Right cardiac atrium (tissue), 5 donors: Measurements from ENCODE around the gene CEACAM6. TPM values are rescaled to one million over a fixed set of nuclear protein-coding genes. Genes with fewer than 3 reads are reported as not detected.
"Not testable (repeated sequence)": the region's sequence is repeated elsewhere in the genome, so short reads cannot be mapped to it uniquely, and the experiment has no call there.

Experiments
- ATAC-seq, 2 donors: fragments of 200-7000 bp; cut with Tn5 transposase; one replicate each; pipeline versions ENCODE4 v1.8.0 to v1.9.1; 2020; ENCODE audit warnings: moderate library complexity in 2 of 2, mild to moderate bottlenecking in 1 of 2
- DNase-seq, 3 donors: peaks; one replicate each; pipeline ENCODE4 v3.0.0-alpha.2; 2020
- H3K27ac ChIP-seq: one replicate; pipeline ENCODE4 v1.5.1; 2013; ENCODE audit warnings: mild to moderate bottlenecking, low read length, control low read depth, moderate library complexity
- H3K27me3 ChIP-seq: one replicate; pipeline ENCODE4 v1.6.1; 2013; ENCODE audit not compliant: control insufficient read depth, insufficient read depth
- H3K4me1 ChIP-seq: one replicate; pipeline ENCODE4 v1.6.1; 2013; ENCODE audit warnings: low read length; ENCODE audit not compliant: control insufficient read depth, insufficient read depth
- H3K4me3 ChIP-seq: one replicate; pipeline ENCODE4 v1.5.1; 2013; ENCODE audit warnings: low read length, control low read depth
- H3K9me3 ChIP-seq: one replicate; pipeline ENCODE4 v1.6.1; 2013; ENCODE audit warnings: low read length; ENCODE audit not compliant: control insufficient read depth
- WGBS: extraction: QIAGEN DNeasy Blood & Tissue Kit; methylation state at CpG from one replicate; pipeline ENCODE4 v1.1.7; 2013; 5-methylcytosine and 5-hydroxymethylcytosine counted together
- intact Hi-C, 4 donors: fragments of 100-400 bp; cut with DNase I; formaldehyde crosslinking; loops; one replicate each; pipeline versions ENCODE4 v1.11.0 to v1.14.0; 2022 to 2023
- polyA plus RNA-seq: library from polyadenylated mRNA; stranded (reverse); fragments of 200-250 nt; gene quantifications from one replicate; pipeline ENCODE4 v1.2.3, GENCODE V29; 2013
- total RNA-seq, 4 donors: library from RNA; stranded (reverse); fragmentation: NEBNext Ultra II Directional; extraction: Animal tissue kit (Norgen Biotek cat#: 25700); gene quantifications; one replicate each; pipeline ENCODE4 v1.2.1, GENCODE V29; 2021
- donor health status: healthy with polysubstance abuse.
- donor health status: DM: no; HTN: yes; CAD: no.
- donor health status: DM: no; HTN: no; CAD: no.
- donor health status: DM: no; HTN: yes; CAD: no; lungs with severe emphysema.
- donor health status: DM: yes; HTN: yes; CAD: no.

The CEACAM6 gene
- total and polyA plus RNA-seq, 5 donors = 0.36 TPM; not detected in 4

DNA sequence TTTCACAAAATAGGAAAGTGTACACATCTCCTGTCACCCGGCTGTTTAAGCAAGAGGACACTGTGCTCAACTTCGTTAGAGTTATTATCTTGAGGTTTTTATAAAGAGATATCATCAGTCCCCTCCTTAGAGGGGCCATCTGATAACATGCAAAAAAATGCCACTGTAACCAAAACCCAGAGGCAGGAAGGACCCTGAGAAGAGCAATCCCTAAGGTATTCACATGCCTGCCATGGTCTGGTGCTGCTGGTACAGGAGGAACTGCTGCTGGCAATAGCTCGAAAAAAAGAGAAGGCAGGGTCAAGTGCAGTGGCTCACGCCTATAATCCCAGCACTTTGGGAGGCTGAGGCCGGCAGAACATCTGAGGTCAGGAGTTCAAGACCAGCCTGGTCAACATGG is 28.3 kb downstream of the CEACAM6 start:
- intact Hi-C loops = no loop called here
- H3K9me3 ChIP-seq = no peaks in the 10 kb centered on the region
- H3K4me3 ChIP-seq = no peak overlapping the region
- WGBS = 48% methylated on average over 5 of the region's 5 CpGs
- H3K27me3 ChIP-seq = no peaks in the 10 kb centered on the region
- H3K27ac ChIP-seq = no peak overlapping the region
- DNase-seq = no peak
- no peak for ATAC-seq
- no peaks in the 10 kb centered on the region for H3K4me1 ChIP-seq

DNA sequence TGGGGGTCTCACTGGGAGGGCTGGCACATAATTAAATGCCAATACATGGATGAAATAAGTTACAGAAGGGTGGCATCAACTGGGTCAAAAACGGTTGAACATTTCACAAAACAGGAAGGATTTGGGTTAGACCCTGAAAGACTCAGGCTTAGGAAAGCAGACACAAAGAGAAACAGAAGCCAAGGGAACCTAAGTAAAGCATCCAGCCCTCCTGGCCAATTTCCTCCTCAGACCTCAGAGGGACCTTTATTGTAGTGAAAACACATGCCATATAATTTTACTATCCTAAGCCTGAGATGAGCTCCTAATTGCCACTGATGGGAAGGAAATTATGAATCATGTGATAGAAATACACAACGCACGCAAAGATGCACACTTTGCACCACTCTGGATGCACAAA is 29.0 kb downstream of the CEACAM6 start:
- ATAC-seq (no peak), DNase-seq (no peak)
- H3K27me3 ChIP-seq = no peaks in the 10 kb centered on the region
- intact Hi-C loops = no loop called here
- H3K27ac ChIP-seq = no peak overlapping the region
- no peaks in the 10 kb centered on the region for H3K9me3 ChIP-seq
- H3K4me1 ChIP-seq = no peaks in the 10 kb centered on the region
- WGBS = 54% methylated on average over 3 of the region's 3 CpGs
- no peak overlapping the region for H3K4me3 ChIP-seq

DNA sequence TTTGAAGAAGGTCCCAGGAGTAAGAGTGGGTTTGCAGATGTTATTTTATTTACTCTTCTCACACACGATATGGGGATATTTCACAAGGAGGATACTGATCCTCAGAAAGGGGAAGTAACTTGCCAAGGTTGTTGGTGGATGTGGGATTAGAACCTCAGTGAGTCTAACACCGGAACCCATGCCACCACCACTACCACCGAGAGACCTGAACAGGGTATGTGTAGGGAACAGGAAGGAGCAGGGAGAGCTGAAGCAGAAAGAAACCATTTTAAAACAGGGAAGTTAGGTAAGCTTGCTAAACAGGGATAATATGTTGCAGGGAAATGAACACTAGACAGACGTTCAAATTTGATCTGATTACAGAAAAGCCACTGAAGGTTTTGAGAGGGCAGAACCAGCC is 29.4 kb downstream of the CEACAM6 start:
- DNase-seq (no peak), ATAC-seq (no peak)
- H3K9me3 ChIP-seq = no peaks in the 10 kb centered on the region
- H3K4me1 ChIP-seq = no peaks in the 10 kb centered on the region
- no peak overlapping the region for H3K4me3 ChIP-seq
- intact Hi-C loops = no loop called here
- no peaks in the 10 kb centered on the region for H3K27me3 ChIP-seq
- no peak overlapping the region for H3K27ac ChIP-seq
- WGBS = 47% methylated on average over 4 of the region's 4 CpGs

DNA sequence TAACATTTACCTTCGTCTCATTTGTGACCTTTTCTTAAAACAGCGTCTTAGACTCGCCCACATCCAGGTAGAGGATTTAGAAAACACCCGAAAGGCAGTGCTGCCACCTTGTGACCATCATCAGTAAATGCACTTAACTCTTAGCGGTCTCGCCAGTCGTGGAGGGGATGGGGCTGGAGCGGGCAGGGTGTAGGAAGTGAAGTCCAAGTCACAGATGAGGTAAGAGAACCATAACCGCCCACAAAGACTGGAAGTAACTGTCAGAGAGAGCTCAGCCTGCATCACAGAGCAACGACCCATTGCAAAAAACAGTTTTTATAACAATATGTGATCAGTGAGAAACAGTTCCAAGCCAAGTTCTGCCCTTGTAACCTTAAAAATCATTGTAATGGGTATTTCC is 30.3 kb downstream of the CEACAM6 start:
- intact Hi-C loops = no loop called here
- H3K4me1 ChIP-seq = no peaks in the 10 kb centered on the region
- ATAC-seq (peak; percentile 63 to 65), DNase-seq (peak in 2 of 3 donors; percentile 41 to 67)
- WGBS = under 1% methylated on average over 10 of the region's 10 CpGs
- peaks cover 2% of the 10 kb centered on the region for H3K27me3 ChIP-seq
- H3K4me3 ChIP-seq = no peak overlapping the region
- no peaks in the 10 kb centered on the region for H3K9me3 ChIP-seq
- no peak overlapping the region for H3K27ac ChIP-seq

DNA sequence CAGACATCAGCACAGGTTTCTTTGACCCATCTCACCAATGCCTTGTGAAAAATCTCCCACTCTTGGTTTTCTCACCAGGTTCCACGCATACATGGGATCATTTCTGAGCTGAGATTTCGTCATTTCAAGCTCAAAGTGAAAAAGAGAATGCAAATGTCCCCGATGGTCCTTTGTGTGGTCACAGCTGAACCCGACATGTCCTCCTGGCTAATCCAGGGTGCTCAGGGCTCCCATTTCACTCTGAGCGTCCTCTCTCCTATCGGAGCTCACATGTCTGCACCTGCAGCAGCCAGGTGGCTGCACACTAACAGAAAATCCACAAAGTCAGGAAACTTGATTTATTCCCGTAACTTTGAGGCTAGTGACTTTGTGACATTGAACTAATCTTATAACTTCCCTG is 31.7 kb downstream of the CEACAM6 start:
- no peak for ATAC-seq
- no peak for DNase-seq
- Histone ChIP-seq H3K27ac (no peak overlapping the region), H3K27me3 (peaks cover 2% of the 10 kb centered on the region), H3K4me3 (no peak overlapping the region), H3K4me1 (no peaks in the 10 kb centered on the region), H3K9me3 (no peaks in the 10 kb centered on the region)
- 63% methylated on average over 7 of the region's 7 CpGs for WGBS
- intact Hi-C loops = no loop called here

DNA sequence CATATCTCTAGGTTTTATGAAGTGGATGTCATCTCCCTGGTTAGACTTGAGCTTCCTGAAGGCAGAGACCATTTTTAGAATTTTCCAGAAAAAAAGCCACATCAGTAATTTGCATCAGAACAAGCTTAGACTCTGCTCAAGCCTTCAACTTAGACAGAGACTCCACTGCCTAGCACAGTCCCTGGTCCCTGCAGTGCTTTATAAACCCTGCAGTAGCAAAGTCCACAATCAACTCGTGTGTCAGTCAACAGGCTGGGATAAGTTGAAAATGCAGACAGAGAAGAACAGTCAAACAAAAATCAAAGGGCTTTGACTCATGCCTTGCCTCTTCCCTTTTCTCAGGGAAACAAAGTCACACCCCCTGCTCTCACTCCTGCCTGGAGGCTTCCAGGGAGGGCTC is 33.2 kb downstream of the CEACAM6 start:
- intact Hi-C loops, H3K4me1 ChIP-seq, H3K27me3 ChIP-seq, H3K4me3 ChIP-seq, ATAC-seq, H3K9me3 ChIP-seq, DNase-seq, H3K27ac ChIP-seq: not testable (repeated sequence)
- no CpG with 5 or more reads among the region's 1 CpG for whole genome bisulfite sequencing

DNA sequence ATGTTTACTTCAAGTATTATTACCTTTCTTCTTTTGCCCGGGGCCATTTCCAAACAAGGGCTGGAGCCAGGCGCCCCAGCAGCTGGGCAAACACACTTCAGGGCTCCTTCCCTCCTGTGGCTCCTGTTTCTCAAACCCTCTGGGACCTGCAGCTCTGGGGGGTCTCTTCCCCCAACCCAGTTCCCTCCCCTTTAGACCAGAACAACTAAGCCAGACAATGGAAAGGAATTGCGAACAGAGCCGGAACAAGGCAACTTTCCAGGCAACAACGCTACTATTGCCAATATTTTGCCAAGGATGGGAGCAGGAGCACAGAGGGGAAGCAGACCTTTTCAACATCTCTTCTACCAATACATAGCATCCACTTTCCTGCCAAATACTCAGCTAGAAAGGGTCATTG is 33.7 kb downstream of the CEACAM6 start:
- H3K27ac ChIP-seq, ATAC-seq, intact Hi-C loops, H3K27me3 ChIP-seq, H3K4me1 ChIP-seq, DNase-seq, H3K9me3 ChIP-seq, H3K4me3 ChIP-seq: not testable (repeated sequence)
- WGBS = 85% methylated on average over 3 of the region's 5 CpGs

DNA sequence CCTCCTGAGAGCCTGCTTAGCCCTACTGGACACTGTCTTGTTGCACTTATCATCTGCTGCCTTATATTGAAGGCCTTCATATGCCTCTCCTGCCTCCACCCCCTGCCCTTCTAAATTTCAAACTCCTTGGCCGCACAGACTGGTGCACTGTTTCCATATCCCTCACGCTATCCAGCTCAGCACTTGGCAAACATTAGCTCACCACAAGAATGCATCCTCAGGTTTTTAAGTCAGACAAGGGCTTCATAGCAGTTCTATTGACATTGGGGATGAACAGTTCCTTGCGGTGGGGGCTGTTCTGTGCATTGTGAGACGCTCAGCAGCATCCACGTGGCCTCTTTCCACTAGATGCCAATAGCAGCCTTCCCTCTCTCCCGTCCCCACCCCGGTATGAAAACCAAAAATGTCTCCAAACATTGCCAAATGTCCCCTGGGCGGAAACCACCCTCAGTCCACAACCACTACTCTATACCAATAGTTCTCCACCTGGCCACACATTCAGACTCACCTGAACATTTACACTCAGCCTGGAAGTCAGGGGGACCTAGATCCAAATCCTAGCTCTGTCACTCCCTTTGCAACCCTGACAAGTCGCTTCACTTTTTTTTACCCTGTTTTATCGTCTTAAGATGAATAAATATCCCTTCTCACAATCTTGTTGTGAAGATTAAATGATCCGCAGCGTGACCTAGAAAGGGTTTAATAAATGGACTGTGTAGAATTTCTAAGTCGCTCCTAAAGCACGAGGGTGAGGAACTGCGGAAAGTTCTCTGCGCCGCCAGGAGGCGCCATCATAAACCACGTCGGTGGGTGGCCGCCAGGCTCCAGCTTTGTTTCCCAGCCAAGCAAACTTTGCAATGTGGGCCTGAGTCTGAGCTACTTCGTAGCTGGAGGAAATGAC is 37.4 kb downstream of the CEACAM6 start:
- 25% methylated on average over 22 of the region's 22 CpGs for WGBS
- Histone ChIP-seq H3K4me3 (no peak overlapping the region), H3K27ac (no peak overlapping the region), H3K27me3 (peaks cover 4% of the 10 kb centered on the region), H3K9me3 (no peaks in the 10 kb centered on the region), H3K4me1 (no peaks in the 10 kb centered on the region)
- intact Hi-C loops = no loop called here
- ATAC-seq (no peak), DNase-seq (peak; percentile 40 to 78 (median 64))

DNA sequence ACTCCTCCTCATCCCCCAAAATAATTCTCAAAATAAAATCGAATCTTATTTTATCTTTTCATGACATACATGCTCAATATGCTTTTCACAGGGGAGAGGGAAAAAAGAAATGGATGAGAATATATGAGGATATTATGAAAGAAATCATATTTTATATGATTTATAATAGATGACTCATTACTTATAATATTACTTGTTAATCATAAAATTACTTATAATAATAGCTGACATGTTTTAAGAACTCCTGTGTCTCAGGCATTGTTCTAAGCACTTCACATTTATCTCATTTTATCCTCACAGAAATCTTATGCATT is 38.0 kb downstream of the CEACAM6 start:
- intact Hi-C loops = no loop called here
- no peaks in the 10 kb centered on the region for H3K9me3 ChIP-seq
- DNase-seq (no peak), ATAC-seq (no peak)
- no peaks in the 10 kb centered on the region for H3K4me1 ChIP-seq
- H3K4me3 ChIP-seq = no peak overlapping the region
- H3K27me3 ChIP-seq = peaks cover 4% of the 10 kb centered on the region
- no peak overlapping the region for H3K27ac ChIP-seq
- 0% methylated on average over 1 of the region's 1 CpG for WGBS

DNA sequence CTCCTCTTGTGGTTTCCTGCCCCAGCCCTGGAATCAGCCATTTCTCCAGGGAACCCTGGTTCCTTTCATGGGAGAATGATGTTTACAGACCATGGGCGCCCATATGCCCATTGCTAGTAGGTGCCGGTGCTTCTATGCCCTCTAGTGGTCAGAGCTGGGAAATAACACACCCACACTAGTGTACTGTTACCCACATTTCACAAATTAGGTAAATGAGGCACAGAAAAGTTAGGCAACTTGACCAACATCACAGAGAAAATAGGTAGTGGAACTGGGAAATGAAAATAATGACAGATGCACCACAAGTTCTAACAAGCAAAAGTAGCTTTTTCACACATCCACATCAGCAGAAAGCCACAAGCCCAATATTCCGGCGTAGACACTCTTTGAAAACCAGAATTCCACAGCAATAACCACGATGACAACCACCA is 39.7 kb downstream of the CEACAM6 start:
- intact Hi-C loops = no loop called here
- H3K27me3 ChIP-seq = peaks cover 4% of the 10 kb centered on the region
- no peaks in the 10 kb centered on the region for H3K9me3 ChIP-seq
- no peaks in the 10 kb centered on the region for H3K4me1 ChIP-seq
- DNase-seq = no peak
- ATAC-seq = peak; percentile 71 to 79
- no peak overlapping the region for H3K27ac ChIP-seq
- no peak overlapping the region for H3K4me3 ChIP-seq
- WGBS = 44% methylated on average over 5 of the region's 5 CpGs

DNA sequence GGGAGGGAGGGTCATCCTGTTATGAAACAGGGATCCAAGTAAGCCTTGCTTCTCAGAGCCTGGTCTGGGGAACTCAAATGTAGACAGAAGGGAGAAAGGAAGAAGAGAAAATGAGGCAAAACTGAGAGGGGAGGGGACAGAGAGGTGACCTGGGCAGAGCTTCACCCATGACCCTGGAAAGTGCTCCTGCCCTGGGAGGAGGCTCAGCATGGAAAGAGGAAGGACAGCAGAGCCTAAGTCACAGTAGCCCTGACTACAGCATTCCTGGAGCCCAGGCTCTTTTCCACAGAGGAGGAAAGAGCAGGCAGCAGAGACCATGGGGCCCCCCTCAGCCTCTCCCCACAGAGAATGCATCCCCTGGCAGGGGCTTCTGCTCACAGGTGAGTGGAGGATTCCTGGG is 41.0 kb downstream of the CEACAM6 start, which contains the start of gene CEACAM3:
TSS of gene CEACAM3 (plus strand) at position 226 of the 400 bp plus-strand sequence. CDS start at position 317, 91 bp downstream.
- intact Hi-C loops = no loop called here
- ATAC-seq = no peak
- no peak for DNase-seq
- H3K4me1 ChIP-seq = no peaks in the 10 kb centered on the region
- no peaks in the 10 kb centered on the region for H3K9me3 ChIP-seq
- no peak within 1 kb of the TSS for H3K27ac ChIP-seq
- H3K27me3 ChIP-seq = peaks cover 2% of the 10 kb centered on the region
- no peak within 1 kb of the TSS for H3K4me3 ChIP-seq
